HG03575 (cell line): ENCODE measurements around the gene FSTL3.
A peak's percentile ranks its signal among the peaks of the same experiment; 100 is the strongest.
"Not testable (repeated sequence)": the region's sequence is repeated elsewhere in the genome, so short reads cannot be mapped to it uniquely, and the experiment has no call there.

Experiments used
- ATAC-seq: cut with Tn5 transposase; IDR thresholded peaks from one replicate; pipeline ENCODE4 v1.9.1; 2021; ENCODE audit not compliant: unreplicated experiment, insufficient number of reproducible peaks, low FRiP score; ENCODE audit errors: extremely low read depth

Gene FSTL3

DNA sequence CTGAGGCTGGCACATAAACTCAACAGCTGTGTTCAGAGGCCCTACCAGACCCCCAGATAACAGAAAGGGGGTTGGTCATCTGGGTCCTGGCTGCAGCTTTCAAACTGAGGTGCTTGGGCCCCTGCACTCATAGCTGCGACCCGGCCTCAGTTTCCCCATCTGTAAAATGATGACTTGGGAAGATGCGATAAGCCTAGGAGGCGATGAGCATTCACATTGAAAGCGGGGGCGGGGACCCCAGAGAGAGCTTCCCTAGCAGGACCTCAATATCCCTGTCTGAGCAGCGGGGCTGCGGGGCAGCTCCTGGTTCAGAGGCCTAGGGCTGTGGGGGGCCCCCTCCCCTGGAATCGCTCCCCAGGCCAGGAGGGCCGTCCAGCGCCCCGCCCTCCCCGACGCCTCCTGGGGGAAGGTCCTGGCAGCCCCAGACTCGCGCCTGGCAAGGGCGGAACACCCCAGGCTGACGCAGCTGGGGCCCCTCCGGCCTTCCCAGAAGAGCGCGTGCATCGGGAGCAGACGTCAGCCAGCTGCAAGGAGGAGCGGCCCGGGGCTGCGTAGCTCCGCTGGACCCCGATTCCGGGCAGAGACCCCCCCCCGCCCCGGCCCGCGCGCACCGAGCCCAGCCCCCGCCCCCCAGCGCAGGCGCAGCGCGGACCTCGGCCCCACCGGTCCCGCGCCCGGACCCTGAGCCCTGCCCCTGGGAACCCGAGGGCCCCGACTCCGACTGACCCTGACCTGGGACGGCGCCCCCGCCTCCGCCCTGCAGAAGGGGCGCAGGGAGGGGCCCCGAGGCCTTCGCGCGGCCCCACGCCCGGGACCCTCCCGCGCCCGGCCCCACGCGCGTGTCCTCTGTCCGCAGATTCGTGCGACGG lies 3.5 kb downstream of the FSTL3 start:
- no peak for ATAC-seq

DNA sequence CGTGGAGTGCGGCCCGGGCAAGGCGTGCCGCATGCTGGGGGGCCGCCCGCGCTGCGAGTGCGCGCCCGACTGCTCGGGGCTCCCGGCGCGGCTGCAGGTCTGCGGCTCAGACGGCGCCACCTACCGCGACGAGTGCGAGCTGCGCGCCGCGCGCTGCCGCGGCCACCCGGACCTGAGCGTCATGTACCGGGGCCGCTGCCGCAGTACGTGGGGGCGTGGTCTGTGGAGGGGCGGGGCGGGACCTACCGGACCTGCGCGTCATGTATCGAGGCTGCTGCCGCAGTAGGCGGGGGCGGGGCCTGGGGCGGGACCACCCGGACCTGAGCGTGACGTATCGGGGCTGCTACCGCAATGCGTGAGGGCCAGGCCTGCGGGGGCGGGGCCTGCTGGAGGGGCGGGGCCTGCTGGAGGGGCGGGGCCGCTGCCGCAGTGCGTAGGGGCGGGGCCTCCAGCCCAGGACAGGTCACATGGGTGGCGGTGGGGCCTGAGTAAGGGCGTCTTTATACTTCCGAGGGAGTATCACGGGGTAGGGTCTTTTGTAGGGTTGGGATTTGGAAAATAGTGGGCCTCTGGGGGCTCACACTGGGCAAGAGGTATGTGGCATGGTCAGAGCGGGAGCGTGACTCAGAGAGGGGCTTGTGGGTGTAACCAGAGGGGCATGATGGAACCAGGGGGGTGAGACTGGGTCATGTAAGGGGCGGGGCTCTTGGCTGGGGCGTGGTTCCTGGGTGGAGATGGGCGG lies 4.3 kb downstream of the FSTL3 start:
- ATAC-seq: peak; percentile 43

DNA sequence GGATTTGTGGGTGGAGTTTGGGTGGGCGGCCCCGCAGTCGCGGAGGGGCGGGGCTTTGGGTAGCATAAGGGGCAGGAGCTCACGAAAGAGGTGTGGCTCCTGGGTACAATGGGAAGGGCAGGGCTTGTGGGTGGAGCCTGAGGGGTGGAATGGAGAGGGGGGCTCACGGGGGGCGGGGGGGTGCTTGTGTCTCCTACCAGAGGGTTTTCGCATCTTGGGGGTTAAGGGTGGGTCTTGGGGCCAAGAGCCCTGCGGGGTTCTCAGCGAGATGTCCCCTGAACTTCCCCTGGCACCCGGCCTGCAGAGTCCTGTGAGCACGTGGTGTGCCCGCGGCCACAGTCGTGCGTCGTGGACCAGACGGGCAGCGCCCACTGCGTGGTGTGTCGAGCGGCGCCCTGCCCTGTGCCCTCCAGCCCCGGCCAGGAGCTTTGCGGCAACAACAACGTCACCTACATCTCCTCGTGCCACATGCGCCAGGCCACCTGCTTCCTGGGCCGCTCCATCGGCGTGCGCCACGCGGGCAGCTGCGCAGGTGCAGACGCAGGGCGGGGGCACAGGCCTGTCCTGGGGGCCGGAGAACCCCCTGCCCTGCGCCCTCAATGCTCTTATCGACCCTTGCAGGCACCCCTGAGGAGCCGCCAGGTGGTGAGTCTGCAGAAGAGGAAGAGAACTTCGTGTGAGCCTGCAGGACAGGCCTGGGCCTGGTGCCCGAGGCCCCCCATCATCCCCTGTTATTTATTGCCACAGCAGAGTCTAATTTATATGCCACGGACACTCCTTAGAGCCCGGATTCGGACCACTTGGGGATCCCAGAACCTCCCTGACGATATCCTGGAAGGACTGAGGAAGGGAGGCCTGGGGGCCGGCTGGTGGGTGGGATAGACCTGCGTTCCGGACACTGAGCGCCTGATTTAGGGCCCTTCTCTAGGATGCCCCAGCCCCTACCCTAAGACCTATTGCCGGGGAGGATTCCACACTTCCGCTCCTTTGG lies 5.1 kb downstream of the FSTL3 start:
- ATAC-seq: no peak

DNA sequence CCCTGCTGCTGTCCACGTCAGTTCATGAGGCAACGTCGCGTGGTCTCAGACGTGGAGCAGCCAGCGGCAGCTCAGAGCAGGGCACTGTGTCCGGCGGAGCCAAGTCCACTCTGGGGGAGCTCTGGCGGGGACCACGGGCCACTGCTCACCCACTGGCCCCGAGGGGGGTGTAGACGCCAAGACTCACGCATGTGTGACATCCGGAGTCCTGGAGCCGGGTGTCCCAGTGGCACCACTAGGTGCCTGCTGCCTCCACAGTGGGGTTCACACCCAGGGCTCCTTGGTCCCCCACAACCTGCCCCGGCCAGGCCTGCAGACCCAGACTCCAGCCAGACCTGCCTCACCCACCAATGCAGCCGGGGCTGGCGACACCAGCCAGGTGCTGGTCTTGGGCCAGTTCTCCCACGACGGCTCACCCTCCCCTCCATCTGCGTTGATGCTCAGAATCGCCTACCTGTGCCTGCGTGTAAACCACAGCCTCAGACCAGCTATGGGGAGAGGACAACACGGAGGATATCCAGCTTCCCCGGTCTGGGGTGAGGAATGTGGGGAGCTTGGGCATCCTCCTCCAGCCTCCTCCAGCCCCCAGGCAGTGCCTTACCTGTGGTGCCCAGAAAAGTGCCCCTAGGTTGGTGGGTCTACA lies 6.6 kb downstream of the FSTL3 start:
- ATAC-seq: no peak

DNA sequence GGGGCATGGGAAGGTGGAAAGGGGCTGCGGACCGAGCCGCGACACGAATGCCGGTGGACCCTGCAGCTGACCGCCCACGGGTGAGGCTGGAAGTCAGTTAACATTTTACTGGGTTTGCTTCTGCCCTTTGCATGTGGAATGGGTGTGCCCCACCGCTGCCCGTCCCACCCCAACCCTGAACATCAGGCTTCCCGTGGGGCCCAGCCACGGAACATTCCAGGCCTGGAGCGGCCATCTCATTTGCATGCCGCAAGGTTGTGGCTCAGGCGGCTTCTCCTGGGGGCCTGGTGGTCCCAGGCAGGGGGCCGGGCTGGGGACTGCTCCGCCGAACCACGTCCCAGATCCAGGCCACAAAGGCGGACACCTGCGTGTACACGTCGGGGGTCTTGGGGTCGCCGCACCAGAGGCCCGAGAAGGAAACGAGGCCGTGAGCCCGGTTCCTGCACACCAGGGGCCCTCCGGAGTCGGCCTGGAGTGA lies 9.3 kb downstream of the FSTL3 start:
- no peak for ATAC-seq

DNA sequence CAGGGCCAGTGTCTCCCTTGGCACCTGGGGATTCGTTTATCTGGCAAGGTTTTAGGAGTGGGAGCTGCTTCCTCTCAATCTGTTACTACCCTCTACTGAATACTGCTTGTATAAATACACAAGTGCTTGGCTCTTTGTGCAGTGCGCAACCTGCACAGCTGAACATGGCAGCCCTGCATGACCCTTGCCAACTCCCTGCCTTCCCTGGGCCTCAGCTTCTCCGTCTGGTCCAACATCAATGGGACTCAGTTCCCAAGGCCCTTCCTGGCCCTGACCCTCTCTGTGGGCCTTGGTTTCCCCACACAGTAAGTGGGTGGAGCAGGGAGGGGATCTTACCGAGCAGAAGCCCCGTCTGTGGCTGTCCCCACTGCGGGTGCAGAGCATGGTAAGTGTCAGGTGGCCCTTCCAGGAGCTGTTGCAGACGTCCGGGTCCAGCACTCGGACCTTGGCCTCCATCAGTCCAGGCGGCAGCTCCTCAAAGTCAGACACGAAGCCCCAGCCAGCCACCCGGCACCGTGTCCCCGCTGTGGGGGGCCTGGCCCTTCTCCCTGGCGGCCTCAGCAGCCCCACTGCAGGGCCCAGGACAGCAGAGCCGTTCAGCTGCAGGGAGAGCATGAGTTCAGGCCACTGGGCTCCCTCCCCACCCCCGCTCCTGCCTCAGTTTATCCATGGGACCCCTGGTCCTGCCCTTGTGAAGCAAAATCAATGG lies 10.6 kb downstream of the FSTL3 start:
- ATAC-seq: no peak

DNA sequence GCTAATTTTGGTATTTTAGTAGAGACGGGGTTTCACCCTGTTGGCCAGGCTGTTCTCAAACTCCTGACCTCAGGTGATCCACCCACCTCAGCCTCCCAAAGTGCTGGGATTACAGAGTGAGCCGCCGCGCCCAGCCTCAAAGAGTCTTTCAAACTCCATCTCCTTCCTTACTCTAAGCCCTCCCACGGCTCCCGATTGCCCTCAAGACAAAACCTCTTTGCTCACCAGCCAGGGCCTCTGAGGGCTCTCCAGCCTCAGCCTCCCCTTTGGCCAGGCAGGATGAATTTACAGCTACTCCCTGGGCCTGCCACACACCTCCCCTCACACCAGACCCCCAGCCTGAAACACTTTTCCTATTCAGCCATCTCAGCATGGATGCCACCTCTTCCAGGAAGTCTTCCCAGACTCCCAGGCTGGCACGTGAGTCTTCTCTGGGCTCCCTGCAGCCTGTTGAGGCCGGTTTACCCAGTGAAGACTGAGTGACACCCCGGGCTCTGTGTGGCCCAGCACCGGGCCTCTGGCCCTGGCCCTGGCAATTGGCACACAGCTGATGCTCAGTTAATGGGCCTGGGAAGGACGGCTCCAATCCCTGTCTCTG lies 11.5 kb downstream of the FSTL3 start:
- no peak for ATAC-seq

DNA sequence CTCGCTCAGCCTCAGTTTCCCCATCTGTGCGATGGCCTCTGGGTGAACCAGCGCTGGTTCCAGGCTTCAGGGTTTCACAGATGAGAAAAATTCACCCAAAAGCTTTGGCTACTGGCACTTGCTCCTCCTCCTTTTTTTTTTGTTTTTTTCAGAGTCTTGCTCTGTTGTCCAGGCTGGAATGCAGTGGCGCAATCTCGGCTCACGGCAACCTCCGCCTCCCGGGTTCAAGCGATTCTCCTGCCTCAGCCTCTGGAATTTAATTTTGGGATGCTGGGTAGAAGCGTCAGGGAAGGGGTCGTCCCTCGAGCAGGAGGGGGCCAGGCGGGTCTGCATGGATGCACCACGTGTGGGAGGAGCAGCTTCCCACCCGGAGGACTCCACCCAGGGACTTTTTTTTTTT lies 12.0 kb downstream of the FSTL3 start:
- no peak for ATAC-seq

DNA sequence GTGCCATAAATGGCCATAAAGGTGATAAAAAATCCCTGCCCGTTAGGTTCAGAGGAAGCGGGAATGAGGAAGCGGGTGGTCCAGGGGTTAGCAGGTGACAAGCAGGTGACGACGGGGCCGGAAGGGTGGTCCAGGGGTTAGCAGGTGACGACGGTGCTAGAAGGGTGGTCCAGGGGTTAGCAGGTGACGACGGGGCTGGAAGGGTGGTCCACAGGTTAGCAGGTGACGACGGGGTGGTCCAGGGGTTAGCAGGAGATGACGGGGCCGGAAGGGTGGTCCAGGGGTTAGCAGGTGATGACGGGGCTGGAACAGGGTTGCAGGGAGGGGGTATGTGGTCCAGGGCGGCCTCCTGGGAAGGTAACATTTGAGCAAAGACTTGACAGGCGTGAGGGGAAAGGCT lies 12.8 kb downstream of the FSTL3 start:
- ATAC-seq: no peak

DNA sequence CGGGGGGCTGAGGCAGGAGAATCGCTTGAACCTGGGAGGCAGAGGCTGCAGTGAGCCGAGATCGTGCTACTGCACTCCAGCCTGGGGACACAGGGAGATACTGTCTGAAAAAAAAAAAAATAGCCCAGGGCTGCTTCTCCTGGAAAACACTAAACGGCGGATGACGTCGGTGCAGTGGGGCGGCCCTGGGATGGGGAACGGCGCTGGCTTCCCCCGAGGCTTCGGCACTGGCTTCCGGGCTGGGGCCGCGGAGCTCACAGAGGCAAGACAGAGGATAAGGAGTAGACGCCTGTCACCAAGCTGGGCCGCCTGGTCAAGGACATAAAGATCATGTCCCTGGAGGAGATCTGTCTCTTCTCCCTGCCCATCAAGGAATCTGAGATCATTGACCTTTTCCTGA lies 14.0 kb downstream of the FSTL3 start:
- no peak for ATAC-seq

DNA sequence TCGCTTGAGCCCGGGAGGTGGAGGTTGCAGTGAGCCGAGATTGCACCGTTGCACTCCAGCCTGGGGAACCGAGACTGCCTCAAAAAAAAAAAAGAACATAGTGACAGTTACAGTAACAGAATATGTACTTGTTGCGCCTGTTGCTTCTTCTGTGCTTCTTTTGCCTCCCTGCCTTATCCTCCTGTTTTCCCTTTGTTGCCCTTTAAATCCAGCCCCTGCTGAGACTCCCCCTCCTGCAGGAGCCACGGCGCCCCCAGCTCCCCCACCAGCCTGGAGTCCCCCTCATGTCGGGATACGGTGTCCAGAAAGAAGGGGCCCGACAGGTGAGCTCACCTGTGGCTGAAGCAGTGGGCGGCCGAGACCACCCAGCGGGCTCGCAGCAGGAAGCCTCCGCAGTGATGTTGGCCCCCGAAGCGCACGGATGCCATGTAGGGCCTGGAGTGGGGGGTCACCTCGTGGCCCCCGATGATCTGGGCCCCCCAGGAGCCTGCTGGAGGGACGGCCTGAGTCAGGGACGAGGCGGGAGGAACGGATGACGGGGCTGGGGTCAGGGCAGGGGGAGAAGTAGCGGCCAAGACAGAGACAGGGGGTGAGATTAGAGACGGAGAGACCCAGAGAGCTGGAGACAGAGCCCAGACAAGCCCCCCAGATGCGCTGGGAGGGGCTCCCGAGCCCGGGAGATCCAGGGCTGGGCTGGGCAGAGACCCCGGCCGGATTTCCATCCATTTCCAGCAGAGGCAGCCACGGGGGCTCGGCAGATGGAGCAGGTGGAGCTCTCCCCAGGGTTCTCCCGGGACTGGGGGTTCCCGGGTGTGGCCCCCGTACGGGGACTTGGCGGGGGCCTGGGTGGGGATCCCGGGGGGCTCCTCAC lies 18.5 kb downstream of the FSTL3 start:
- no peak for ATAC-seq

DNA sequence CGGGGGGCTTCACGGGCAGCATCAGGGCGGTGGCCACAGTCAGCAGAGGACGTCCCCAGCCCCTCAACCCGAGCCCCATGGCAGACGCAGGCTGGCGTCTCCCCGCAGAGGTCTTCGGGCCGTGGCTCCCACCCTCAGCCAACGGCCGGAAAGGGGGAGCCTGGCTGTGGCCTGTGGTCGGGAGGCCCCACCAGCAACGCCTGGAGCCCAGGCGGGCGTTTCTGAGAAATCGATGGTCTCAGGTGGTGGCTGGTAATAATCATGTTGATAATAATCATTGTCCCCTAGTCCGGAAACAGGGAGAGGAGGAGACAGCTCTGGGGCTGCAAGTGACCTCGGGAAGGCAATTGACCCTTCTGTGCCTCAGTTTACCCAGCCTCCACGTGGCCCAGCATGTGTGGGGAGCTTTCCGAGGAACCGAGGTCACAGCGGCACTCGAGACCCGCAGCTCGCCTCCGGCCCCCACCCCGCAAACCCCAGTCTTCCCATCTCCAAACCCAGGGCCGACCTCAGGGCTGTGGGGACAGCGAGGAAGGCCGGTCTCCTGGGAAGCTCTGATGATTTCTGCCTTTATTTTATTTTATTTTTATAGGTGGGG lies 19.3 kb downstream of the FSTL3 start, which contains the start of gene PRSS57:
PRSS57 (minus strand) TSS at position 101 of the 598 bp plus-strand sequence; CDS start at position 79, 22 bp downstream.
- no peak for ATAC-seq

DNA sequence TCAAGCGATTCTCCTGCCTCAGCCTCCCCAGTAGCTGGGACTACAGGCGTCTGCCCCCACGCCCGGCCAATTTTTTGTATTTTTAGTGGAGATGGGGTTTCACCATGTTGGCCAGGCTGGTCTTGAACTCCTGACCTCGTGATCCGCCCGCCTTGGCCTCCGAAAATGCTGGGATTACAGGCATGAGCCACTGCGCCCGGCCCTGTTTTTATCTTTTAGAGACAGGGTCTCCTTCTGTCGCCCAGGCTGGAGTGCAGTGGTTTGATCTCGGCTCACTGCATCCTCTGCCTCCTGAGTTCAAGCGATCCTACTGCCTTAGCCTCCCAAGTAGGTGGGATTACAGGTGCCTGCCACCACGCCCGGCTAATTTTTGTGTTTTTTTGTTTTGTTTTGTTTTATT lies 22.3 kb downstream of the FSTL3 start:
- not testable (repeated sequence) for ATAC-seq

DNA sequence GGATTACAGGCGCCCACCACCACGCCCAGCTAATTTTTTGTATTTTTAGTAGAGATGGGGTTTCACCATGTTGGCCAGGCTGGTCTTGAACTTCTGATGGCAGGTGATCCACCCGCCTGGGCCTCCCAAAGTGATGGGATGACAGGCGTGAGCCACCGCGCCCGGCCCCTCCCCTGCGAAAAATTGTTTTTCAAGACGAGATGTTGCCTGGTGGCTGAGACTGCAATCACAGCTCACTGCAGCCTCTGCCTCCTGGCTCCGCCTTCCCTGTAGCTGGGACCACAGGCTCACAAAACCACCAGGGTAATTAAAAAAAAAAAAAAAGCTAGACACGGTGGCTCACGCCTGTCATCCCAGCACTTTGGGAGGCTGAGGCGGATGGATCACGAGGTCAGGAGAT lies 23.7 kb downstream of the FSTL3 start:
- not testable (repeated sequence) for ATAC-seq

DNA sequence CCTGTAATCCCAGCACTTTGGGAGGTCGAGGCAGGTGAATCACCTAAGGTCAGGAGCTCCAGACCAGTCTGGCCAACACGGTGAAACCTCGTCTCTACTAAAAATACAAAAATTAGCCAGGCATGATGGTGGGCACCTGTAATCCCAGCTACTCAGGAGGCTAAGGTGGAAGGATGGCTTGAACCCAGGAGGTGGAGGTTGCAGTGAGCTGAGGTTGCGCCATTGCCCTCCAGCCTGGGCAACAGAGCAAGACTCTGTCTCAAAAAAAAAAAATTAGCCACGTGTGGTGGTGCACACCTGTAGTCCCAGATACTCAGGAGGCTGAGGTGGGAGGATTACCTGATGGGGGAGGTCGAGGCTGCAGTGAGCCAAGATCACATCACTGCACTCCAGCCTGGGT lies 26.7 kb downstream of the FSTL3 start:
- not testable (repeated sequence) for ATAC-seq

DNA sequence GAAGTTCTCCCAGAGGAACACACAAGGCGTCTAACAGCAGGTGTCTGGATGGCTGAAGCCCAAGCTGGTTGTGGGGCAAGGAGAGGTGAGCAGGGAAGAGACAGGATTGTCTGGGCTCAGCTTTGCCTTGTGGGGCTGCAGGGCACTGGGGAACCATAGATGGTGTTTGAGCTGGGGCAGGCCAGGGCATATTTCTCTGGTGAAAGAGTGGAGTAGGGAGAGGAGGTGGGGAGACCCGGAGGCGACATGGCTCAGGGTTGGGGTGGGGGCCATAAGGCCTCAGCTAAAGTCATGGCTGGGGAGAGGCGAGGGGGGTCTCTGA lies 27.1 kb downstream of the FSTL3 start:
- no peak for ATAC-seq
